Right lobe of liver (tissue), 6 donors: ENCODE results near the gene DES. TPM values are rescaled to one million over a fixed set of nuclear protein-coding genes. Genes with fewer than 3 reads are reported as not detected.

Experiments used
- ATAC-seq, 4 donors: fragments of 200-7000 bp; cut with Tn5 transposase; one replicate each; pipeline ENCODE4 v1.9.1; 2020; ENCODE audit warnings: mild to moderate bottlenecking in 4 of 4, moderate library complexity in 4 of 4
- DNase-seq, 3 donors: peaks; one replicate each; pipeline ENCODE4 v3.0.0-alpha.2; 2020
- H3K27ac ChIP-seq, 3 donors: fragments of 200-600 bp; one replicate each; pipeline ENCODE4 v1.8.0; 2022
- H3K27me3 ChIP-seq, 2 donors: fragments of 200-600 bp; one replicate each; pipeline ENCODE4 v1.8.0; 2022
- H3K36me3 ChIP-seq, 4 donors: fragments of 200-600 bp; sonication (generic) in 1 of 4; one replicate each; pipeline versions ENCODE4 v1.5.1 to v1.8.0; 2017 to 2022; ENCODE audit warnings: control low read depth in 1 of 4
- H3K4me1 ChIP-seq, 4 donors: fragments of 200-600 bp; sonication (generic) in 1 of 4; one replicate each; pipeline versions ENCODE4 v1.5.1 to v1.8.0; 2017 to 2022; ENCODE audit warnings: control low read depth in 1 of 4
- H3K4me3 ChIP-seq, 3 donors: fragments of 200-600 bp; one replicate each; pipeline ENCODE4 v1.8.0; 2022
- H3K9me3 ChIP-seq, 4 donors: fragments of 200-600 bp; sonication (generic) in 1 of 4; one replicate each; pipeline versions ENCODE4 v1.5.1 to v1.8.0; 2017 to 2022; ENCODE audit warnings: control low read depth in 1 of 4
- CTCF ChIP-seq, 4 donors: fragments of 200-600 bp in 3 of 4; fragments of 450-650 bp in 1 of 4; IDR thresholded peaks; one replicate each; pipeline versions ENCODE4 v1.5.1 to v1.8.0; 2016 to 2022; ENCODE audit warnings: antibody characterized with exemption in 4 of 4, mild to moderate bottlenecking in 2 of 4
- POLR2A ChIP-seq: fragments of 450-650 bp; IDR thresholded peaks from one replicate; pipeline ENCODE4 v1.6.1; 2017; ENCODE audit warnings: antibody characterized with exemption, mild to moderate bottlenecking
- WGBS: methylation state at CpG from one replicate; pipeline ENCODE4 v1.1.6; 2018; ENCODE audit warnings: low coverage, low lambda C conversion rate; ENCODE audit not compliant: insufficient coverage; ENCODE audit errors: missing lambda C conversion rate; 5-methylcytosine and 5-hydroxymethylcytosine counted together
- intact Hi-C, 2 donors: fragments of 100-400 bp; cut with DNase I; formaldehyde crosslinking; loops; one replicate each; pipeline versions ENCODE4 v1.11.2 to v1.14.1; 2022
- total RNA-seq, 6 experiments: library from RNA; depleted of rRNA in 2 of 6; stranded (reverse); fragments of >200 nt in 2 of 6; fragmentation: NEBNext Ultra II Directional in 3 of 6; extraction: Animal tissue kit (Norgen Biotek cat#: 25700) in 3 of 6; gene quantifications; one replicate each; pipeline versions ENCODE4 v1.1.0 to v1.2.4, GENCODE V29; 2016 to 2023
- donor health status: DM: no; HTN: yes; CAD: no.
- donor health status: DM: no; HTN: no; CAD: no.
- donor health status: DM: no; HTN: no; CAD: no.
- donor health status: DM: no; HTN: yes; CAD: no.
- donor health status: DM: no; HTN: yes; CAD: no.

DES gene
- total RNA-seq, 6 experiments from 2014 or later: 1.2 to 25.6 (median 2.5) TPM

- no peak overlapping the region for H3K27ac ChIP-seq
These were observed 9.5 kb upstream of the DES start for GRCh38 chr2:219408631-219409030.

GRCh38 chr2:219409619-219410018 lies 8.6 kb upstream of the DES start:
- Histone ChIP-seq H3K4me3 (no peak overlapping the region), H3K27me3 (no peaks in the 10 kb centered on the region), H3K36me3 (no peaks in the 10 kb centered on the region), H3K9me3 (no peaks in the 10 kb centered on the region), H3K4me1 (no peaks in the 10 kb centered on the region), H3K27ac (no peak overlapping the region)
- no peak for TF ChIP-seq POLR2A
- no peak for TF ChIP-seq CTCF (IDR thresholded peaks at IDR 0.05)
- DNase-seq (no peak), ATAC-seq (peak in 1 of 4 donors; percentile 20)
- intact Hi-C loops: loop anchor here (5.0 to 10.0 kb wide), 2 partner anchors 115 to 123 kb away; no protein-coding TSS in a partner anchor
- 100% methylated on average over 1 of the region's 5 CpGs for WGBS

More at GRCh38 chr2:219408631-219409030, 9.5 kb upstream of the DES start:
- intact Hi-C loops: loop anchor here (5.0 to 10.0 kb wide), 2 partner anchors 116 to 124 kb away; no protein-coding TSS in a partner anchor
- TF ChIP-seq CTCF (IDR thresholded peaks at IDR 0.05) (no peak), POLR2A (no peak)
- no peaks in the 10 kb centered on the region for H3K36me3 ChIP-seq
- no peaks in the 10 kb centered on the region for H3K9me3 ChIP-seq
- H3K27me3 ChIP-seq: no peaks in the 10 kb centered on the region
- DNase-seq: no peak
- no peaks in the 10 kb centered on the region for H3K4me1 ChIP-seq
- H3K4me3 ChIP-seq: no peak overlapping the region
- WGBS: 42% methylated on average over 6 of the region's 8 CpGs
- no peak for ATAC-seq

- DNase-seq (no peak), ATAC-seq (no peak)
- Histone ChIP-seq H3K27ac (no peak overlapping the region), H3K4me1 (no peaks in the 10 kb centered on the region), H3K27me3 (no peaks in the 10 kb centered on the region), H3K36me3 (no peaks in the 10 kb centered on the region), H3K9me3 (no peaks in the 10 kb centered on the region), H3K4me3 (no peak overlapping the region)
- TF ChIP-seq CTCF (IDR thresholded peaks at IDR 0.05): no peak
- no peak for TF ChIP-seq POLR2A
- 100% methylated on average over 1 of the region's 8 CpGs for WGBS
- intact Hi-C loops: no loop called here
These were observed 7.8 kb upstream of the DES start for GRCh38 chr2:219410390-219410789.

GRCh38 chr2:219414857-219415256 lies 3.3 kb upstream of the DES start:
- no peak for ATAC-seq
- no peak for TF ChIP-seq POLR2A
- no peak for TF ChIP-seq CTCF (IDR thresholded peaks at IDR 0.05)
- peaks cover 0 to 12% of the 10 kb centered on the region in 2 donors for H3K27me3 ChIP-seq
- no peaks in the 10 kb centered on the region for H3K4me1 ChIP-seq
- intact Hi-C loops: no loop called here
- no peak for DNase-seq
- no peaks in the 10 kb centered on the region for H3K9me3 ChIP-seq
- WGBS: 68% methylated on average over 4 of the region's 4 CpGs
- no peak overlapping the region for H3K27ac ChIP-seq
- no peaks in the 10 kb centered on the region for H3K36me3 ChIP-seq
- no peak overlapping the region for H3K4me3 ChIP-seq
